GM12878 (cell line): ENCODE measurements around the gene SAPCD2.

Experiments used
- CBX5 ChIP-seq: sonication (generic); IDR thresholded peaks from 2 replicates; pipeline ENCODE4 v1.6.1; 2016; ENCODE audit warnings: low read depth, moderate library complexity, mild to moderate bottlenecking, inconsistent platforms
- CEBPB ChIP-seq, 2 experiments: fragments of 150-350 bp in 1 of 2; IDR thresholded peaks; 2 replicates each; pipeline ENCODE4 v1.6.1; 2012 to 2014; ENCODE audit warnings: low read depth in 2 of 2, low read length in 2 of 2, borderline replicate concordance in 1 of 2, inconsistent platforms in 1 of 2
- CREB1 ChIP-seq: IDR thresholded peaks from 2 replicates; pipeline ENCODE4 v1.6.1; 2012; ENCODE audit warnings: low read depth, mild to moderate bottlenecking, inconsistent platforms
- CTCF ChIP-seq, 3 experiments: IDR thresholded peaks in 2 of 3; conservative IDR thresholded peaks in 1 of 3; 2 replicates each; pipeline ENCODE4 v1.5.1; 2011; ENCODE audit warnings: low read depth in 3 of 3, low read length in 3 of 3, mild to moderate bottlenecking in 3 of 3, control low read depth in 2 of 3, moderate library complexity in 2 of 3, inconsistent platforms in 1 of 3, mixed read lengths in 1 of 3; ENCODE audit not compliant: control insufficient read depth in 2 of 3, insufficient read depth in 1 of 3; ENCODE audit errors: extremely low read depth in 1 of 3
- E2F4 ChIP-seq: IDR thresholded peaks from 2 replicates; pipeline ENCODE4 v1.6.1; 2012; ENCODE audit warnings: low read depth, low read length, improper control_type of control experiment
- JUND ChIP-seq: IDR thresholded peaks from 2 replicates; pipeline ENCODE4 v1.6.1; 2012; ENCODE audit warnings: low read depth, mild to moderate bottlenecking, low read length, improper control_type of control experiment, moderate library complexity
- KLF5 ChIP-seq: fragments of 450-650 bp; IDR thresholded peaks from 2 replicates; pipeline ENCODE4 v1.6.1; 2014; ENCODE audit warnings: mild to moderate bottlenecking; ENCODE audit not compliant: partially characterized antibody
- POLR2A ChIP-seq: IDR thresholded peaks from 2 replicates; pipeline ENCODE4 v1.6.1; 2011; ENCODE audit warnings: low read depth, mild to moderate bottlenecking, low read length
- USF2 ChIP-seq: IDR thresholded peaks from 2 replicates; pipeline ENCODE4 v1.6.1; 2011; ENCODE audit warnings: low read depth, low read length, improper control_type of control experiment, borderline replicate concordance
- ZNF384 ChIP-seq: IDR thresholded peaks from 2 replicates; pipeline ENCODE4 v1.6.1; 2012; ENCODE audit warnings: low read depth, mild to moderate bottlenecking, low read length, improper control_type of control experiment, borderline replicate concordance
- ZSCAN29 ChIP-seq: fragments of 450-650 bp; IDR thresholded peaks from 2 replicates; pipeline ENCODE4 v1.6.1; 2017; ENCODE audit warnings: mild to moderate bottlenecking, moderate library complexity

GRCh38 chr9:137049544-137050449, 20.6 kb downstream of the SAPCD2 start:
- TF ChIP-seq ZSCAN29: no peak
- TF ChIP-seq POLR2A: no peak
- TF ChIP-seq ZNF384: no peak
- TF ChIP-seq CTCF (IDR thresholded peaks at IDR 0.05 in 2 of 3, conservative IDR thresholded peaks at IDR 0.05 in 1 of 3; ENCODE audit: control insufficient read depth in 2 of 3, extremely low read depth in 1 of 3, insufficient read depth in 1 of 3, low read depth in 3 of 3, low read length in 3 of 3): peak; percentile 49 to 70 (median 61)
- TF ChIP-seq CBX5: no peak
- TF ChIP-seq CREB1: no peak
- no peak for TF ChIP-seq CEBPB (IDR thresholded peaks at IDR 0.05; ENCODE audit: borderline replicate concordance in 1 of 2, low read depth in 2 of 2, low read length in 2 of 2)
- TF ChIP-seq KLF5: no peak
- TF ChIP-seq USF2: no peak
- no peak for TF ChIP-seq JUND
- TF ChIP-seq E2F4: no peak
